ENCODE data around the gene C18orf54. TPM values are rescaled to one million over a fixed set of nuclear protein-coding genes. Genes with fewer than 3 reads are reported as not detected.

The C18orf54 gene
- polyA plus RNA-seq, 2 donors: 0.43 to 0.45 TPM

DNA sequence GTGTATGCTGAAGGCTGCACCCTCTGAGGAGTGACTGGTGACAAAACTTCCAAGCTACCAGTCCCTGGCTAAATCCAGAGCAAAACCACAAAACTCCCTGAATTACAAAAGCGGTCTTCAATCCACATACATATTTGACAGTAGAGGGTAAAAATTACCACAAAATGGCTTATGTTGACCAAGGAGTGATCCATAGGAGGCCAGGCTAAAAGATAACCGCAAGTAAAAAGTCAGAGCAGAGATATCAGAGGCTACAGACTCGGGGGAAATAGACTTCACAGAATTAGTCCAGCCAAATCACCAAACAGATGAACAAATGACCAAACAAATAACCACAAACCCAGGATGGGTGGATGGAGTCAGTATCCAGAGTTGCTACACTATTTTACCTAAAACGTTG is 19.5 kb upstream of the C18orf54 start:
- H3K4me1 ChIP-seq (ENCODE audit: control insufficient read depth in 2 of 2, insufficient read depth in 2 of 2, low read length in 1 of 2): no peaks in the 10 kb centered on the region
- H3K27me3 ChIP-seq (ENCODE audit: control insufficient read depth in 1 of 2, insufficient read depth in 2 of 2, low read length in 2 of 2): no peaks in the 10 kb centered on the region
- H3K4me3 ChIP-seq (ENCODE audit: low read depth in 1 of 2, low read length in 2 of 2): no peak overlapping the region
- no peak overlapping the region for H3K27ac ChIP-seq (ENCODE audit: low read depth in 2 of 2, low read length in 1 of 2)
- WGBS, 2 donors: 88 to 93% methylated on average over 4 of the region's 4 CpGs
- H3K36me3 ChIP-seq (ENCODE audit: control insufficient read depth in 2 of 2, insufficient read depth in 2 of 2, low read length in 1 of 2): no peaks in the 10 kb centered on the region
- no peaks in the 10 kb centered on the region for H3K9me3 ChIP-seq (ENCODE audit: control insufficient read depth in 2 of 2, insufficient read depth in 1 of 2, low read depth in 1 of 2, low read length in 1 of 2)

DNA sequence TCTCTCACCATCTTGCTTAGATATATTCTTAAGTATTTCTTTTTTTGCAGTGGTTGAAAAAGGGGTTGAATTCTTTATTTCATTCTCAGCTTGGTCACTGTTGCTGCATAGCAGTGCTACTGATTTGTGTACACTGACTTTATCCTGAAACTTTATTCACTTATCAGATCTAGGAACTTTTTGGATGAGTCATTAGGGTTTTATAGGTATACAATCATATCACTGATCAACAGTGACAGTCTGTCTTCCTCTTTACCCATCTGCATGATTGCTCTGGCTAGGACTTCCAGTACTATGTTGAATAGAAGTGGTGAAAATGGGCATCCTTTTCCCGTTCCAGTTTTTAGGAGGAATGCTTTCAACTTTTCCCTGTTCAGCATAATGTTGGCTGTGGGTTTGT is 6.5 kb upstream of the C18orf54 start:
- no peak overlapping the region for H3K4me3 ChIP-seq (ENCODE audit: low read depth in 1 of 2, low read length in 2 of 2)
- H3K36me3 ChIP-seq (ENCODE audit: control insufficient read depth in 2 of 2, insufficient read depth in 2 of 2, low read length in 1 of 2): no peaks in the 10 kb centered on the region
- H3K27ac ChIP-seq (ENCODE audit: low read depth in 2 of 2, low read length in 1 of 2): no peak overlapping the region
- no peaks in the 10 kb centered on the region for H3K9me3 ChIP-seq (ENCODE audit: control insufficient read depth in 2 of 2, insufficient read depth in 1 of 2, low read depth in 1 of 2, low read length in 1 of 2)
- H3K27me3 ChIP-seq (ENCODE audit: control insufficient read depth in 1 of 2, insufficient read depth in 2 of 2, low read length in 2 of 2): no peaks in the 10 kb centered on the region
- 90 to 96% methylated on average over 1 of the region's 1 CpG for WGBS, 2 donors
- no peaks in the 10 kb centered on the region for H3K4me1 ChIP-seq (ENCODE audit: control insufficient read depth in 2 of 2, insufficient read depth in 2 of 2, low read length in 1 of 2)

DNA sequence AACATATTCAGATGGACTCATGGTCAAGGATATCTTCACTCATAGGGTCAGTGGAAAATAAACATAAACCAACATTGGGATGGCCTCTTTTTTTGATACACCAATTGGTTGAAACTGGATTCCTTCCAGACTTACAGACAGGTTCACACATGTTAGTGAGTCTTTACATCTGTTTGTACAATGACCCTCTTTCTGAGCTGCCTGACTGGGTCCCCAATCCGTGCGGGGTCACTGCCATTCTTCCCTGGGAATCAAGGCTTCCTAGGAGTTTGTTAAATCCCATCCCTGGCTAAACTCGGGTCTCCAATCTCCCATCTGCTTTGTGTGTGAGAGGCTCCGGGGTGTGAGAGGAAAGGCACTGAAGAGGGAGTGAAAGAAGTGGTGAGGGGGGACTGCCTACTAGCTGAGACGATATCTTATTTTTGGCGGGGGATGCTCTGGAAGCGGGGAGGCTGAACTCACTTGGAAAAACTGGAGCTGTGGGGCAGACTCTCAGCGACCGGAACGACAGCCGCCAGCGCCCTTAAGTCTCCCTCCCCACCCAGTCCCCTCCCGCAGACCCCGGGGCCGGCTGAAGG is 535 bp upstream of the C18orf54 start:
- no peaks in the 10 kb centered on the region for H3K4me1 ChIP-seq (ENCODE audit: control insufficient read depth in 2 of 2, insufficient read depth in 2 of 2, low read length in 1 of 2)
- H3K27ac ChIP-seq (ENCODE audit: low read depth in 2 of 2, low read length in 1 of 2): peak overlapping the region; percentile 36 to 38
- H3K27me3 ChIP-seq (ENCODE audit: control insufficient read depth in 1 of 2, insufficient read depth in 2 of 2, low read length in 2 of 2): no peaks in the 10 kb centered on the region
- WGBS, 2 donors: 2 to 5% methylated on average over 15 of the region's 15 CpGs
- H3K9me3 ChIP-seq (ENCODE audit: control insufficient read depth in 2 of 2, insufficient read depth in 1 of 2, low read depth in 1 of 2, low read length in 1 of 2): no peaks in the 10 kb centered on the region
- no peaks in the 10 kb centered on the region for H3K36me3 ChIP-seq (ENCODE audit: control insufficient read depth in 2 of 2, insufficient read depth in 2 of 2, low read length in 1 of 2)
- H3K4me3 ChIP-seq (ENCODE audit: low read depth in 1 of 2, low read length in 2 of 2): peak overlapping the region; percentile 78 to 84

DNA sequence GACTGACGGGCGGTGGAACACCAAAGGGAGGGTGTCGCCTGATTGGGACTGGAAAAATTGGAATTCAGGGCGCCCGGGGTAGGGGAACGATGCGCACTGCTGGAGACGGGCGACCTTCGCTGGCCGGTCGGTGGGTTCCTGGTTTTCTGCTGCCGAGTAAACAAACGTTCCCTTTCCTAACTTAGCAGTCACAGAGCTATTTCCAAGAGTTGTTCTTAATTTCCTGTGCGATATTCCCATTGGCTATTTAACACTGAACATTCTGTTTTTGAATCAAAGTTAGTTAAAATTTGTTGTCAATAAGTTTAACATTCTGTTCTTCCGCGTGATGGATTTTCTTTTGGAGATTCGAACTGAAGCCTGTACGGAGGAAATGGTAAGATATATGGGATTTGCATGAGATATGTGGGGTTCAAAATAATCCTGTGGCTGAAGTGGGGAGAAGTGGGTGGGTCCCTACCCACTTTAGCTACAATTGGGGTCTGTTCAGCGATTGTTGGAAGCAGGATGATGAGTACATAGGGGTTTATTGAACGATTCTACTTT is 862 bp downstream of the C18orf54 start:
- 2 to 3% methylated on average over 21 of the region's 21 CpGs for WGBS, 2 donors
- Histone ChIP-seq H3K4me3 (ENCODE audit: low read depth in 1 of 2, low read length in 2 of 2) (peak overlapping the region; percentile 78 to 84), H3K4me1 (ENCODE audit: control insufficient read depth in 2 of 2, insufficient read depth in 2 of 2, low read length in 1 of 2) (no peaks in the 10 kb centered on the region), H3K27me3 (ENCODE audit: control insufficient read depth in 1 of 2, insufficient read depth in 2 of 2, low read length in 2 of 2) (no peaks in the 10 kb centered on the region), H3K36me3 (ENCODE audit: control insufficient read depth in 2 of 2, insufficient read depth in 2 of 2, low read length in 1 of 2) (no peaks in the 10 kb centered on the region), H3K9me3 (ENCODE audit: control insufficient read depth in 2 of 2, insufficient read depth in 1 of 2, low read depth in 1 of 2, low read length in 1 of 2) (no peaks in the 10 kb centered on the region), H3K27ac (ENCODE audit: low read depth in 2 of 2, low read length in 1 of 2) (no peak overlapping the region)

DNA sequence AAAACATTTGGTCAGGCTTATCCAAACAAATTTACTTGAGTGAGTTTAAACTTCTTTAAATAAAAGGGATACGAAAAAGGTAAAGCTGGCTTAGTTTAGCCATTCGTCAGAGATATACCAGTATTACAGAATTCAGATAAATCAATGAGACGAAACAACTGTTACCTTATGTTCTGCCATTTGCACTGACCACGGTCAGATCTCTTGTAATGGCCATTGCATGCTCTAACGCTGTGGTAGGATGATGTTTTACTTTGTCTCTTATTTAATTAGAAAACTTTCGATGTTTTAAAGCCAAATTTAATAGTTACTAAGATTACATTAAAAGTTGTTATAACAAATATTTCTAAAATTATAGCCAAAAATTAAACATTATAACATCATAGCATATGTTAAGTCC is 1.5 kb downstream of the C18orf54 start:
- Histone ChIP-seq H3K4me3 (ENCODE audit: low read depth in 1 of 2, low read length in 2 of 2) (peak overlapping the region in 1 of 2 donors; percentile 78), H3K4me1 (ENCODE audit: control insufficient read depth in 2 of 2, insufficient read depth in 2 of 2, low read length in 1 of 2) (no peaks in the 10 kb centered on the region), H3K9me3 (ENCODE audit: control insufficient read depth in 2 of 2, insufficient read depth in 1 of 2, low read depth in 1 of 2, low read length in 1 of 2) (no peaks in the 10 kb centered on the region), H3K27ac (ENCODE audit: low read depth in 2 of 2, low read length in 1 of 2) (no peak overlapping the region), H3K36me3 (ENCODE audit: control insufficient read depth in 2 of 2, insufficient read depth in 2 of 2, low read length in 1 of 2) (no peaks in the 10 kb centered on the region), H3K27me3 (ENCODE audit: control insufficient read depth in 1 of 2, insufficient read depth in 2 of 2, low read length in 2 of 2) (no peaks in the 10 kb centered on the region)
- WGBS, 2 donors: 67 to 71% methylated on average over 6 of the region's 6 CpGs

DNA sequence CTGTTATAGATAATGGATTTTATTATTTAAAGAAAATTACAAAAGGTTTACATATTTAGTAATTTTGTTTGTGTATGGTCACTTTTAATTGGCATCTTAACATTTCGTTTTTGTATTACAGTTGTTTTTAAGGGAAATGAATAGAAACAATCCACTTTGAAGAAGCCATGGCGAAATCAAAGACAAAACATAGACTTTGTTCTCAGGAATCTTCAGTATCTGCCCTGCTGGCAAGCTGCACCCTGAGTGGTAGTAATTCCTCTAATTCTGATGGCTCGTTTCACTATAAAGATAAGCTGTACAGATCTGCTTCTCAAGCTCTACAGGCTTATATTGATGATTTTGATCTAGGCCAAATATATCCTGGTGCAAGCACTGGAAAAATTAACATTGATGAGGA is 2.7 kb downstream of the C18orf54 start:
- H3K9me3 ChIP-seq (ENCODE audit: control insufficient read depth in 2 of 2, insufficient read depth in 1 of 2, low read depth in 1 of 2, low read length in 1 of 2): no peaks in the 10 kb centered on the region
- no peaks in the 10 kb centered on the region for H3K4me1 ChIP-seq (ENCODE audit: control insufficient read depth in 2 of 2, insufficient read depth in 2 of 2, low read length in 1 of 2)
- H3K36me3 ChIP-seq (ENCODE audit: control insufficient read depth in 2 of 2, insufficient read depth in 2 of 2, low read length in 1 of 2): no peaks in the 10 kb centered on the region
- WGBS, 2 donors: 82 to 92% methylated on average over 3 of the region's 3 CpGs
- H3K27me3 ChIP-seq (ENCODE audit: control insufficient read depth in 1 of 2, insufficient read depth in 2 of 2, low read length in 2 of 2): no peaks in the 10 kb centered on the region
- no peak overlapping the region for H3K27ac ChIP-seq (ENCODE audit: low read depth in 2 of 2, low read length in 1 of 2)
- H3K4me3 ChIP-seq (ENCODE audit: low read depth in 1 of 2, low read length in 2 of 2): no peak overlapping the region

DNA sequence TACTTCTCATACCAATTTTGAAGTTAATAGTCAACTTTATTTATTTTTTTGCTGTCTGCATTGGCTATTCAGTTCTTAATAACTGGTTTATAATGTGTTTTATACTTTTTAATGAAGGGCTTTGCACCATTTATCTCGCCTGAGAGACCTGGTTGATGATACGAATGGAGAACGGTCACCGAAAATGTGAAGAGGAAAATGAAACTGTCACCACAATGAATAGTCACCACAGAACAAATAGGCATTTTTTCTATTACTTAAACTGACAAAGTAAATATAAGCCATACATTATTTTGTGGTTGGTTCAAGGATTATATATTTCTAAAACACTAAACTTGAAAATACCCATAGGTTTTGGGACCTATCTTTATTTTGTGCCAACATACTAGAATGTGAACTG is 20.4 kb downstream of the C18orf54 start:
- no peaks in the 10 kb centered on the region for H3K9me3 ChIP-seq (ENCODE audit: control insufficient read depth in 2 of 2, insufficient read depth in 1 of 2, low read depth in 1 of 2, low read length in 1 of 2)
- H3K4me1 ChIP-seq (ENCODE audit: control insufficient read depth in 2 of 2, insufficient read depth in 2 of 2, low read length in 1 of 2): no peaks in the 10 kb centered on the region
- 87 to 88% methylated on average over 4 of the region's 4 CpGs for WGBS, 2 donors
- H3K4me3 ChIP-seq (ENCODE audit: low read depth in 1 of 2, low read length in 2 of 2): no peak overlapping the region
- no peak overlapping the region for H3K27ac ChIP-seq (ENCODE audit: low read depth in 2 of 2, low read length in 1 of 2)
- no peaks in the 10 kb centered on the region for H3K27me3 ChIP-seq (ENCODE audit: control insufficient read depth in 1 of 2, insufficient read depth in 2 of 2, low read length in 2 of 2)
- H3K36me3 ChIP-seq (ENCODE audit: control insufficient read depth in 2 of 2, insufficient read depth in 2 of 2, low read length in 1 of 2): no peaks in the 10 kb centered on the region

DNA sequence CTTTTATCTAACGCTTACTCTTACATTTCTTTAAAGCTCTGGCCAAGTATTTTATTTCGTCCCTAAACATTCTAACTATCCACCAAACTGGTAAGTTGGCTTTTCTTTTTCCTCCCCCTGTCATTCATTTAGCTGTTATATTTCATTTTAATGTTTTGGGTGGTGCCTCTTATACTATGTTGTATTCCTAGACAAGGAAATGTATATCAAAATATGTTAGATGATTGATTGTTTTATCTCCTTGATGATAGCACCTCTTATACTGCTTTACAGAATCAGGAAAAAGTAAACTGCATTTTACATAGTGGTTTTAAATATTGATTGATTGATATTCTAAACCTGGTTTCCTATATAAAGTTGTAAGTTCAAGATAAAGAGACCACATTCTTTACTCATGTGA is 23.9 kb downstream of the C18orf54 start:
- H3K27ac ChIP-seq (ENCODE audit: low read depth in 2 of 2, low read length in 1 of 2): no peak overlapping the region
- H3K36me3 ChIP-seq (ENCODE audit: control insufficient read depth in 2 of 2, insufficient read depth in 2 of 2, low read length in 1 of 2): no peaks in the 10 kb centered on the region
- no peaks in the 10 kb centered on the region for H3K27me3 ChIP-seq (ENCODE audit: control insufficient read depth in 1 of 2, insufficient read depth in 2 of 2, low read length in 2 of 2)
- H3K4me1 ChIP-seq (ENCODE audit: control insufficient read depth in 2 of 2, insufficient read depth in 2 of 2, low read length in 1 of 2): no peaks in the 10 kb centered on the region
- H3K9me3 ChIP-seq (ENCODE audit: control insufficient read depth in 2 of 2, insufficient read depth in 1 of 2, low read depth in 1 of 2, low read length in 1 of 2): no peaks in the 10 kb centered on the region
- no peak overlapping the region for H3K4me3 ChIP-seq (ENCODE audit: low read depth in 1 of 2, low read length in 2 of 2)
- WGBS, 2 donors: 85 to 92% methylated on average over 2 of the region's 2 CpGs

DNA sequence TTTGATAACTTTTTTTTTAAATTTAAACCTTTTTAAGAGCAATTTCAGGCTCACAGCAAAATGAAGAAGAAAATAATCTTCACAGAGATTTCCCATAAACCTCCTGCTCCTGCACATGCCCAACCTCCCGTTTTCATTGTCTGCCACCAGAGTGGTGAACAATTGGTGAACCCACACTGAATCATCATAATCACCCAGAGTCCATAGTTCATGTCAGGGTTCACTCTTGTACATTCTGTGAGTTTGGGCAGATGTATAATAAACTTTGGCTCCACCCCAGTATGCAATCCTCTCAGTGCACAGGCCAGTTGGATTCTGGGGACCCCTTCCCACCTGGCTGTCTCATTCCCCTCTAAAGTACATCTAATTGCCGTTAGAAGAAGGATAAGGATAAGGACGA is 24.4 kb downstream of the C18orf54 start:
- Histone ChIP-seq H3K27ac (ENCODE audit: low read depth in 2 of 2, low read length in 1 of 2) (no peak overlapping the region), H3K9me3 (ENCODE audit: control insufficient read depth in 2 of 2, insufficient read depth in 1 of 2, low read depth in 1 of 2, low read length in 1 of 2) (no peaks in the 10 kb centered on the region), H3K27me3 (ENCODE audit: control insufficient read depth in 1 of 2, insufficient read depth in 2 of 2, low read length in 2 of 2) (no peaks in the 10 kb centered on the region), H3K36me3 (ENCODE audit: control insufficient read depth in 2 of 2, insufficient read depth in 2 of 2, low read length in 1 of 2) (no peaks in the 10 kb centered on the region), H3K4me1 (ENCODE audit: control insufficient read depth in 2 of 2, insufficient read depth in 2 of 2, low read length in 1 of 2) (no peaks in the 10 kb centered on the region), H3K4me3 (ENCODE audit: low read depth in 1 of 2, low read length in 2 of 2) (no peak overlapping the region)
- 84 to 90% methylated on average over 3 of the region's 3 CpGs for whole genome bisulfite sequencing, 2 donors

DNA sequence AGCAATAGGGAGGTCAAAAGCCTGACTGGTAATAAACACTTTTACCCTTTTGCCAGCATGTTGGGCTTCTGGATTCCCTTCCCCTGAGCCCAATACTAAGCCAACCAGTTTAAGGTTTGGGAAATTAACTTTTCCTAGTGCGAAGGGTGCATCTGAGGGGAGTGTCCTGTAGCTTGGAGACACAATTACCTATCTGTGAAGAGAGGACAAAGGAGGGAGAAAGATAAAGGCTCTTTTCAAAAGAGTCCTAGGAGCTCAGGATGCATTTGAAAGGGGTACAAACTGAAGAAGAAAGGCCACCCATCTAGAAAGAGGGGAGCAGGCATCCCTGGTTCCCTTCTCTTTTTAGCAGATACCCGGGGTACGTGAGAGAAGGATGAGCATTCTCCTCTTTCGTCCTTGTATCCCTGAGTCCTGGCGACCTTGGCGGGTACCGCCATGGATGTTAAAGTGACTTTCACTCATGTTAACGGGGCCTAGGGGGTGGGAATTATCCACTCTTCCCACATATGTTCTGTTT is 25.1 kb downstream of the C18orf54 start:
- 90 to 92% methylated on average over 8 of the region's 8 CpGs for WGBS, 2 donors
- Histone ChIP-seq H3K9me3 (ENCODE audit: control insufficient read depth in 2 of 2, insufficient read depth in 1 of 2, low read depth in 1 of 2, low read length in 1 of 2) (no peaks in the 10 kb centered on the region), H3K27me3 (ENCODE audit: control insufficient read depth in 1 of 2, insufficient read depth in 2 of 2, low read length in 2 of 2) (no peaks in the 10 kb centered on the region), H3K27ac (ENCODE audit: low read depth in 2 of 2, low read length in 1 of 2) (no peak overlapping the region), H3K4me1 (ENCODE audit: control insufficient read depth in 2 of 2, insufficient read depth in 2 of 2, low read length in 1 of 2) (no peaks in the 10 kb centered on the region), H3K36me3 (ENCODE audit: control insufficient read depth in 2 of 2, insufficient read depth in 2 of 2, low read length in 1 of 2) (no peaks in the 10 kb centered on the region), H3K4me3 (ENCODE audit: low read depth in 1 of 2, low read length in 2 of 2) (no peak overlapping the region)
